K562 (cell line): ENCODE results near the gene IL1RAPL2.

Experiments used
- BACH1 ChIP-seq: fragments of 200-800 bp; sonication (Bioruptor generic); IDR thresholded peaks from 2 replicates; pipeline ENCODE4 v1.6.1; 2016; ENCODE audit warnings: missing genetic modification characterization, missing compliant biosample characterization
- BDP1 ChIP-seq: IDR thresholded peaks from 3 replicates; pipeline ENCODE4 v1.6.1; 2011; ENCODE audit not compliant: insufficient read length, insufficient read depth
- CREM ChIP-seq: IDR thresholded peaks from 2 replicates; pipeline ENCODE4 v1.6.1; 2014; ENCODE audit warnings: antibody characterized with exemption, low read depth
- ELF1 ChIP-seq: fragments of 200-800 bp; sonication (Bioruptor generic); IDR thresholded peaks from 2 replicates; pipeline ENCODE4 v1.6.1; 2016; ENCODE audit warnings: missing genetic modification characterization, missing compliant biosample characterization
- RB1 ChIP-seq: fragments of 450-650 bp; IDR thresholded peaks from 2 replicates; pipeline ENCODE4 v1.6.1; 2017; ENCODE audit warnings: low read depth, mild to moderate bottlenecking
- SETDB1 ChIP-seq: IDR thresholded peaks from one replicate; pipeline ENCODE4 v1.6.1; 2012; ENCODE audit warnings: low read length, control low read depth, inconsistent platforms
- TF ChIP-seq, protein P1 (sequence below), 3 experiments: fragments of 200-800 bp in 1 of 3; fragments of 250-450 bp in 1 of 3; fragments of 450-650 bp in 1 of 3; sonication (Bioruptor Pico) in 1 of 3; sonication (Bioruptor generic) in 1 of 3; formaldehyde crosslinking in 1 of 3; IDR thresholded peaks; 2 replicates each; pipeline versions ENCODE4 v1.6.1 to v1.8.0; 2016 to 2022; ENCODE audit warnings: mild to moderate bottlenecking in 2 of 3, missing genetic modification characterization in 2 of 3, missing compliant biosample characterization in 1 of 3, moderate library complexity in 1 of 3
- TF ChIP-seq, protein P2 (sequence below), 3 experiments: IDR thresholded peaks in 2 of 3; conservative IDR thresholded peaks in 1 of 3; 2 replicates each; pipeline ENCODE4 v1.5.1; 2011 to 2012; ENCODE audit warnings: low read length in 3 of 3, mild to moderate bottlenecking in 3 of 3, control low read depth in 2 of 3, improper control_type of control experiment in 1 of 3, inconsistent platforms in 1 of 3, low read depth in 1 of 3, mixed read lengths in 1 of 3, moderate library complexity in 1 of 3; ENCODE audit not compliant: insufficient read depth in 2 of 3

DNA sequence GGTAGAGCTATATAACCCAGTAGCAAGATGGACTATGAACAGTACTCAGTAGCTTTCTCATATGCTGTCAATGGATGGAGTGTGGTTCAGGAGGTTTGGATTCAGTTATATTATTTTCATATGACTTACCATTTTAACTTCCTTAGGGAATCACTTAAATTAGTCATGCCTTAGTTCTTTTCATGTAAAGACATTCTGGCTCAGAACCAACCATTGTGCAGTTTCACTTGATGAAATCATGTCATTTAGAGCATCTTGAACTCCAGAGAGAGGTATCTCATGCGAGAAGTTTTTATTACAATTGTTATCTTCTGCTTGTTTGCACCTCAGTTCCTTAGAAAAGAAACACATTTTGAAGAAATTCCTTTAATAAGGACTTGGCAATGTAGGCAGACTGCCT is 55.8 kb downstream of the IL1RAPL2 start:
- TF ChIP-seq ELF1 (tag) = no peak
- no peak for TF ChIP-seq SETDB1
- TF ChIP-seq BDP1 = no peak
- TF ChIP-seq, protein P1, sequence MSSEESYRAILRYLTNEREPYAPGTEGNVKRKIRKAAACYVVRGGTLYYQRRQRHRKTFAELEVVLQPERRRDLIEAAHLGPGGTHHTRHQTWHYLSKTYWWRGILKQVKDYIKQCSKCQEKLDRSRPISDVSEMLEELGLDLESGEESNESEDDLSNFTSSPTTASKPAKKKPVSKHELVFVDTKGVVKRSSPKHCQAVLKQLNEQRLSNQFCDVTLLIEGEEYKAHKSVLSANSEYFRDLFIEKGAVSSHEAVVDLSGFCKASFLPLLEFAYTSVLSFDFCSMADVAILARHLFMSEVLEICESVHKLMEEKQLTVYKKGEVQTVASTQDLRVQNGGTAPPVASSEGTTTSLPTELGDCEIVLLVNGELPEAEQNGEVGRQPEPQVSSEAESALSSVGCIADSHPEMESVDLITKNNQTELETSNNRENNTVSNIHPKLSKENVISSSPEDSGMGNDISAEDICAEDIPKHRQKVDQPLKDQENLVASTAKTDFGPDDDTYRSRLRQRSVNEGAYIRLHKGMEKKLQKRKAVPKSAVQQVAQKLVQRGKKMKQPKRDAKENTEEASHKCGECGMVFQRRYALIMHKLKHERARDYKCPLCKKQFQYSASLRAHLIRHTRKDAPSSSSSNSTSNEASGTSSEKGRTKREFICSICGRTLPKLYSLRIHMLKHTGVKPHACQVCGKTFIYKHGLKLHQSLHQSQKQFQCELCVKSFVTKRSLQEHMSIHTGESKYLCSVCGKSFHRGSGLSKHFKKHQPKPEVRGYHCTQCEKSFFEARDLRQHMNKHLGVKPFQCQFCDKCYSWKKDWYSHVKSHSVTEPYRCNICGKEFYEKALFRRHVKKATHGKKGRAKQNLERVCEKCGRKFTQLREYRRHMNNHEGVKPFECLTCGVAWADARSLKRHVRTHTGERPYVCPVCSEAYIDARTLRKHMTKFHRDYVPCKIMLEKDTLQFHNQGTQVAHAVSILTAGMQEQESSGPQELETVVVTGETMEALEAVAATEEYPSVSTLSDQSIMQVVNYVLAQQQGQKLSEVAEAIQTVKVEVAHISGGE (CRISPR knock-in tag; IDR thresholded peaks at IDR 0.05) = no peak
- no peak for TF ChIP-seq BACH1 (tag)
- TF ChIP-seq, protein P2, sequence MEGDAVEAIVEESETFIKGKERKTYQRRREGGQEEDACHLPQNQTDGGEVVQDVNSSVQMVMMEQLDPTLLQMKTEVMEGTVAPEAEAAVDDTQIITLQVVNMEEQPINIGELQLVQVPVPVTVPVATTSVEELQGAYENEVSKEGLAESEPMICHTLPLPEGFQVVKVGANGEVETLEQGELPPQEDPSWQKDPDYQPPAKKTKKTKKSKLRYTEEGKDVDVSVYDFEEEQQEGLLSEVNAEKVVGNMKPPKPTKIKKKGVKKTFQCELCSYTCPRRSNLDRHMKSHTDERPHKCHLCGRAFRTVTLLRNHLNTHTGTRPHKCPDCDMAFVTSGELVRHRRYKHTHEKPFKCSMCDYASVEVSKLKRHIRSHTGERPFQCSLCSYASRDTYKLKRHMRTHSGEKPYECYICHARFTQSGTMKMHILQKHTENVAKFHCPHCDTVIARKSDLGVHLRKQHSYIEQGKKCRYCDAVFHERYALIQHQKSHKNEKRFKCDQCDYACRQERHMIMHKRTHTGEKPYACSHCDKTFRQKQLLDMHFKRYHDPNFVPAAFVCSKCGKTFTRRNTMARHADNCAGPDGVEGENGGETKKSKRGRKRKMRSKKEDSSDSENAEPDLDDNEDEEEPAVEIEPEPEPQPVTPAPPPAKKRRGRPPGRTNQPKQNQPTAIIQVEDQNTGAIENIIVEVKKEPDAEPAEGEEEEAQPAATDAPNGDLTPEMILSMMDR (IDR thresholded peaks at IDR 0.05 in 2 of 3, conservative IDR thresholded peaks at IDR 0.05 in 1 of 3; ENCODE audit: insufficient read depth in 2 of 3, low read depth in 1 of 3, low read length in 3 of 3) = no peak
- no peak for TF ChIP-seq CREM
- TF ChIP-seq RB1 = no peak
